Measurements from ENCODE around the gene PSORS1C1.
"Not testable (repeated sequence)": the region's sequence is repeated elsewhere in the genome, so short reads cannot be mapped to it uniquely, and the experiment has no call there.

The PSORS1C1 gene

DNA sequence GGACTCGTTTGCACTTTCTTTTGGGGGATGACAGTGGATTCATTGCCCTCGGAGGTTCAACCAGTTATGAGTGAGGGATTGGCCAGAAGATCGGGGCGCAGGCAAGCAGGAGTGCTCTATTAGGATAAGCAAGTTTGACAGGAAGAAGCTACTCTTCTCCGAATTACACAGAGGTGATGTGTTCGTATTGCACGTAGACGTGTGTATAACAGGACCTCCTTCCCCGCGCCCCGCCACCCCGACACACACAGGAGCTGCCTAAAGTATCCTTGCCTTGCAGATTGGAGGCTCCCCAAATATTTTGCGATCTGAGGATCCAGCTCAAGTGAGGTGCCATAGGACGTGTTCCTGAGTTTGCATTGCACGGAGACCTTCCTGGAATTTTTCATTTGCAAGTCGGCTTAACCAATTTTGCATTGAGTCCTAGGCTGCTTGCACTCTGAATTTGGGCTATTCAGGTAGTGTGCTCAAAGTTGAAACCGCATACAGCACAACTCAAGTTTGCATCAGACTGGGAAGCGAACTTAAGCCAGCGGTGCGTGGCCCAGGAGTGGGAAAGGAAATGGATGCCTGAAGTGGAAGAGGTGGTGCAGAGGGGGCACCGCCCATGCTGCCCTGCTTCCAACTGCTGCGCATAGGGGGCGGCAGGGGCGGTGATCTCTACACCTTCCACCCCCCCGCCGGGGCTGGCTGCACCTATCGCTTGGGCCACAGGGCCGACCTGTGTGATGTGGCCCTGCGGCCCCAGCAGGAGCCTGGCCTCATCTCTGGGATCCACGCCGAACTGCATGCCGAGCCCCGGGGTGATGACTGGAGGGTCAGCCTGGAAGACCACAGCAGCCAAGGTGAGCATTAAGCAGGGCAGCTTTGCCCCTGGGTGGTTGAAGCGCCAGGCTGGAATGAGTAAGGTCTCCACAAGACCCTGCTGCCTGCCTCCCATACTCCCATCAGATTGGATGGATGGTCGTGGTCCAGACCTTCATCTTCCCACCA is 44.6 kb downstream of the PSORS1C1 start:
- DNase-seq (ENCODE audit: low read depth): no peak

GRCh38 chr6:31161216-31162126 is 46.9 kb downstream of the PSORS1C1 start:
- DNase-seq (ENCODE audit: low read depth): no peak

DNA sequence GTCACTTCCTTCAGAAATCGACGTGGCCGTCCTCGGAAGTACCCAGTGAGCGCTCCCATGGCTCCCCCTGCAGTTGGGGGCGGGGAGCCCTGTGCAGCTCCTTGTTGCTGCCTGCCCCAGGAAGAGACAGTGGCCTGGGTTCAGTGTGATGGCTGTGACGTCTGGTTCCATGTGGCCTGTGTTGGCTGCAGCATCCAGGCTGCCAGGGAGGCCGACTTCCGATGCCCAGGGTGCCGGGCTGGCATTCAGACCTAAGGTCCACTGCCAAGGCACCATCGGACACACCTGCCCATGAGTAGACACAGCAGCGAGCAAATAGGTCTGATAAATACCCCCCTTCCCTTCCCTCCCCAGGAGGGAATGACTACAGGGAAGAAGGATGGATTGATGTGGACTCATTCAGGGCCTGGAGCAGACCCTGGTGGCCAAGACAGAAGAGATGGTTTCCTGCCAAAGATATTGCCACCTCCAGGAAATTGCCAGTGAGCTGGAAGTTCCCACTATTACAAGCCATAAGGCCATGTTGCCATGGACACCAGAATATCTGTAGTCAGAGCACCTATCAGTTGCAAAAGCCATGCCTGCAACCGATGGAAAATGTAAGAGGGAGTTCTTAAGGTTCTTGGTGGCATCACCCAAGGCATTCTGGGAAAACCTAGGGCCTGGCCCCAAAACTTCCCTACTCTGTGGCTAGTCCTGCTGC is 48.0 kb downstream of the PSORS1C1 start:
- DNase-seq (ENCODE audit: low read depth): no peak

DNA sequence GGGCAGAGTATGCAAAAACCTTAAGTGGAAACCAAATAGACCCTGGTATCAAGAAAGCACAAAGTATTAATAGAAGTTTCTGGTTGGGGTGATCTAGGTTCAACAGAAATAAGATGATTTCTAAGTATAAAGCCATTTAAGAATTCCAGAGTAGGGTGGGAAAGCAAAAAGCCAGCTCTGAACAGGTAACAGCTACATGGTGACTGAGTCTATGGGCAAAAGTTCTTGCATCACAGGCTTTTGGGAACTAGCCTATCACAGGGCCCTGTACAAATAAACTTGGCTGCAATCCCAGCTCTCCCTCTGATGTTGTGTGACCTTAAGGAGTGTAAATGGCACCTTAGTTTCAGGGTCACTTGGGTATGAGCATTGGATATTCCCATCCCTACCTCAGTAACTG is 49.3 kb downstream of the PSORS1C1 start:
- no peak for DNase-seq (ENCODE audit: low read depth)

DNA sequence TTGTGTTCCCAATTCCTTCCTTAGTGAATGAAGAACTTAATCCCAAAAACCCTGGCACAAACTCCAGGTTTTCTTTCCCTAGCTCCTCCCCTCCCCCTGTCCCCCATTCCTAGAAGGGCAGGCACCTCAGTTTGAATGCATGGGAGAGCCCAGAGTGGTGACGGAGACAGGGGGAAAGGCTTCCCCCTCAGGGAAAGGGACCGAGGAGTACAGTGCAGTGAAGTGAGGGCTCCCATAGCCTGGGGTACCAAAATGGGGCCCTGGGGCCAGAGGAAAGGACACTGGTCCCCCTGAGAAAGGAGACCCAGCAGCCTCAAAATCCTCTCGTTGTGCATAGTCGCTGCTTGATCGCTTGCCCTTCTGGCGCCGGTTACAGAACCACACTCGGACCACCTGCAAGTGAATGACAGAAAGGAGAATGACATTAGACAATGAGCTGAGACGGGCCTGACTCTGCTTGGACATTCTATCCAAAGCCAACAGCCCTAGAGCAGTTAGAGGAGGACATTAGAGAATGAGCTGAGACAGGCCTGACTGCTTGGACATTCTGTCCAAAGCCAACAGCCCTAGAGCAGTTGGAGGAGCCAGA is 50.0 kb downstream of the PSORS1C1 start:
- not testable (repeated sequence) for DNase-seq (ENCODE audit: low read depth)

GRCh38 chr6:31165064-31165832 is 50.6 kb downstream of the PSORS1C1 start:
- DNase-seq (ENCODE audit: low read depth): not testable (repeated sequence)

GRCh38 chr6:31165986-31166385 is 51.4 kb downstream of the PSORS1C1 start:
- DNase-seq (ENCODE audit: low read depth): no peak

DNA sequence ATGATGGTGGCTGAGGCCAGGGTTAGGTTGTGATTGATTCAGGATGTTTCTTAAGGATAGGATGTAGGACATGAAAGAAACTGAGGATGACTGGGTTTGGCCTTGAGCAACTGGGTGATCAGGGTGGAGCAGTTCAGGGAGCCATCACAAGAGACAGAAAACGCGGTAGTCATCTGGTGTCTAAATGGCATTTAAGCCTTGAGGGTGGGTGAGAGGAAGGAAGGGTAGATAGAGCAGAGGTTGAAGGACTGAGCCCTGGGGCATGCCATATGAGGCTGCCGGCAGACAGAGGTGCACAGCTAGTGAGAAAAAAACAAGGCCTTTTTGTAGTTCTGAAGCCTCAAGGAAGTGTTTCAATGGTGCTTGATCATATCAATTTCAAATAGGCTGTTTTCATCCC is 54.0 kb downstream of the PSORS1C1 start:
- DNase-seq (ENCODE audit: low read depth): no peak

- no peak for DNase-seq (ENCODE audit: low read depth)
These were observed 54.7 kb downstream of the PSORS1C1 start for GRCh38 chr6:31169123-31169857.

DNA sequence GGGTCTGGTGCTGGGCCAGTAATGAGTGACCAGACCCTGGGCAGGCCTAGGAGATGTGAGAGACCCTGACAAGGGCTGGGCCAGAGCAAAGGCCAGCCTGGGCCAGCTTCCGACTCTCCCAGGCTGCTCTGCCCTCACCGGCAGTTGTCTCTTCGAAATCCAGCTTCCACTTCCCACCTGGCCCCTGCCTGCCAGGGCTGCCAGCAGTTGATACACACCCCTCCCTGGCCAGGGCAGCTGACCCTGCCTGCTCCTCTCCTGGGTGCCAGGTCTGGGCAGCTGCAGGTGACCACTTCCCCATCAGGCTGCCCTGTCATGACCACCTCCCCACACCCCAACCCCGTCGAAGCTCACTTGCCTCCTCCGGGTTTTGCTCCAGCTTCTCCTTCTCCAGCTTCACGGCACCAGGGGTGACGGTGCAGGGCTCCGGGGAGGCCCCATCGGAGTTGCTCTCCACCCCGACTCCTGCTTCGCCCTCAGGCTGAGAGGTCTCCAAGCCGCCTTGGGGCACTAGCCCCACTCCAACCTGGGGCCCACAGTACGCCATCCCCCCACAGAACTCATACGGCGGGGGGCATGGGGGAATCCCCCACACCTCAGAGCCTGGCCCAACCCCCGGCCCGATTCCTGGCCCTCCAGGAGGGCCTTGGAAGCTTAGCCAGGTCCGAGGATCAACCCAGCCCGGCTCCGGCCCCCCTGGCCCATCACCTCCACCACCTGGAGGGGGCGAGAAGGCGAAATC is 55.4 kb downstream of the PSORS1C1 start:
- DNase-seq (ENCODE audit: low read depth): not testable (repeated sequence)

- no peak for DNase-seq (ENCODE audit: low read depth)
These were observed 55.9 kb downstream of the PSORS1C1 start, which contains the start of gene POU5F1 for GRCh38 chr6:31170600-31170881. Gene POU5F1, minus strand, starts transcription at chr6:31170682. Its CDS starts 62 bp downstream, at chr6:31170620.

DNA sequence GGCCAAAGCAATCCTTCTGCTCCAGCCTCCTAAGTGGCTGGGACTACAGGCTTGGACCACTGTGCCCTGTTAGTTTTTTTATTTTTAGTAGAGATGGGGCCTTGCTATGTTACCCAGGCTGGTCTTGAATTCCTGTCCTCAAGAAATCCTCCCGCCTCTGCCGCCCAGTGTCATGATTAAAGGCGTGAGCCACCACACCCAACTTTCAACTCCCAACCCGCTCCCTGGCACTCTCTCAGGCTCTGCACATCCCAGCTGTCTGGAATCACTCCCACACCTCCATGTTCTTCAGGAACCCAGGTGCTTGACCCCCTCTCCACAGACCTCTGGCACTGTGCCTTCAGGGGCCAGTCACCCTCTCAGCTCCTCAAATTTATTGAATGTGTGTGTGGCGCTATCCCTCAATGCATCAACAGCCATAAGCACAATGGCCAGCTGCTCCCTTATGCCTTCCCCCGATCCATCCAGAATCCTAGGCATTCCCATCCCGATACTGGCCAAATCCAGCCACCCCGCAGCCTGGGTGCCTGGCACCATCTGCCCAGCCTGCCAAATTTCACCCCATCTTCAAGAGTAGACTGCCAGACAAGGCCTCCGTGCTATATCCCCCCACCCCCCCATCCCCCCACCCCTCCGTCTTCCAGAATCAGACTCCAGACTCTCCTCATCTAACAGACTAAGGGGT is 56.5 kb downstream of the PSORS1C1 start:
- no peak for DNase-seq (ENCODE audit: low read depth)

DNA sequence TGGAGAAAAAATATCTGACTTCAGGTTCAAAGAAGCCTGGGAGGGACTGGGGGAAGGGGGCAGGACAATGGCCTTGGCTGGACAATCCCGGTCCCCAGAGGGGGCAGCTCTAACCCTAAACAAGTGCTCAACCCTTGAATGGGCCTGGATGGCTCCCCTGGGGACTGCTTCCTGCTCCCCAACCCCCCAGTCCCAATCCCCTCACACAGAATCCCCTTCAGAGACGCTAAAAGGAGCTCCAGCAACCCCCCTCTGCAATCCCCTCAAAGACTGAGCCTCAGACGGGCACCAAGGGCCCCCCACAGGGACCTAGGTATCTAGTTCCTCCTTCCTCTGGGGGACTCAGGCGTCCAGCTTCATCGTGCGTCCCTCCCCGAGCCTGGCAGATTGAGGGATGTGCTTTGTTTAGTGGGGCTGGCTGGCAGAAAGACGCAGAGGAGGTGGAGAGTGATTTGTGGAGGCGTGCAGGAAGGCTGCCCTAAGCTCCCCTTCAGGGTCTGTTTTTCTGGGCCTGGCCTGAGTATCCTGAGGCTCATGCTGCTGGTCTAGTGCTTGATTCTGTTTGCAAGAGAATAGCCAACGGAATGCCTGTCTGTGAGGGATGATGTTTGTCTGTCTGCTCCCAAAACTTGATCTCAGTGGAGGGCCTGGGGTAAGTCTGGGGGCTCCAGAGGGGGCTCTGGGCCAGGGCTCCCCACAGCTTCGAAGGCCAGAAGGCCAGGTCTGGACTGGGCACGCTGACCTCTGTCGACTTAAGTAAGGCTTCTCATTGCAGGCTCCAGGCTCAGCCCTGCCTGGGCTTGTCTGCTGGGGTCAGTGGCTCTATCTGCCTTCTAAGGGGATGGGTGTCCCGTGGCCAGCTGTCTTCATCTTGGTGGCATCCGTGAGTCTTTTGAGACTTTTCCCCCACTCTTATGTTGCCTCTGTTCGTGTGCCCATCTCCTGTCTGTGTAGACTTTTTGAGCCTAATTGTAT is 57.6 kb downstream of the PSORS1C1 start:
- DNase-seq (ENCODE audit: low read depth): no peak

DNA sequence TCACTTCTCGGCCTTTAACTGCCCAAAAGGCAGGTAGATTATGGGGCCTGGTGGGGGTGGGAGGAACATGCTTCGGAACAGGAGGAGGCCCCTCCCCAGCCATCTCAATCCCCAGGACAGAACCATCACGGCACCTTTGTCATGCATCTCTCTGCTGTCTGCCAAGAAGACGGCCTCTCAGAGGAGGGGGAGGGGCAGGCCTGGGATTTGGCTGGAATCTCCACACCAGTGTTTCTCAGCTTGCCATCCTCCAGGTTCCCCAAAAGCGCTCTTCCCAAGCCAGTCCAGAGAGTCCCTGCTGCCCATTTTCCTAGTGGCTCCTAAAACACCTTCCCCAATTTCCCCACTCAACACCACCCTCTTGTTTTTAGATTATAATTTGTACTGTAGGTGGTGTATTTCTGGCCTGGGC is 58.4 kb downstream of the PSORS1C1 start:
- no peak for DNase-seq (ENCODE audit: low read depth)

- no peak for DNase-seq (ENCODE audit: low read depth)
These were observed 58.8 kb downstream of the PSORS1C1 start for GRCh38 chr6:31173406-31173805.

- no peak for DNase-seq (ENCODE audit: low read depth)
These were observed 59.8 kb downstream of the PSORS1C1 start for GRCh38 chr6:31174378-31174777.

- DNase-seq (ENCODE audit: low read depth): no peak
These were observed 61.4 kb downstream of the PSORS1C1 start for GRCh38 chr6:31175971-31176370.
